ENCODE data around the gene RFC4.

RFC4 gene

DNA sequence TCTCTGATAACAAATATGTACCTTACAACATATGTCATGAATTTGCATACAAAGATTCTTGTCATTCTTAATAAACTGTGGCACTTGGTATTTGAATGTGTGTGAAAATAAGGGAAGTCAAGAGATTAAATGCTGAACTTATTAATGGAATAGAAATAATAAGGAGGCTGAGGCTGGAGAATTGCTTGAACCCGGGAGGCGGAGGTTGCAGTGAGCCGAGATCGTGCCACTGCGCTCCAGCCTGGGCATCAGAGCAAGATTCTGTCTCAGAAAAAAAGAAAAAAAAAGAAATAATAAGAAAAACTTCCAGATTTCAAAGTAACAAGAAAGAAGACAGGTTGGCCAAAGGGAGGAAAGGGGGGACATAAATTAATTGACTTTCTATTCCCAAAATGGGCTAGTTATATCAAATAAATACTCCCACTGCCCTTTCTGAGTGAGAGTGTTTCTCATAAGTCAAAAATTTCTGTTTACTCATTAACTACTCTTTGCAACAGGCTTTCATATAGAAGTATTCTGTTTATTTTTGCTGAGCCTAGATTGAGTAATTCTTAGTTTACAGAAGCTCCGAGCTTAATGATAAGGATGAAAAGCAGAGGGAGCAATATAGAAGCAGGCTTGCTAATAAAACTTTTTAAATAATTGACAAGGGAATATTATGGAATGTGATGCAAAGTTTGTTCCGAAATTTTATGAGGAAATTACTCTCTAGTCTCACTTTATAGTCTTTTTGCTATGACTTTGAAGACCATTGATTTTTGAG is 63.5 kb downstream of the RFC4 start:
- no peak for DNase-seq
